CD14-positive monocyte (primary cell): ENCODE results near the gene PHLDB3. TPM values are rescaled to one million over a fixed set of nuclear protein-coding genes. Genes with fewer than 3 reads are reported as not detected.

ENCODE experiments used
- DNase-seq, 3 donors: peaks; one replicate each; pipeline ENCODE4 v3.0.0-alpha.2; 2011 to 2022
- H2AFZ ChIP-seq: 2 replicates; pipeline ENCODE4 v1.6.0; 2012; ENCODE audit warnings: mild to moderate bottlenecking, low read depth, low read length, inconsistent platforms; ENCODE audit not compliant: insufficient read depth, poor library complexity, severe bottlenecking
- H3K27ac ChIP-seq, 2 donors: 1 replicate in 1 of 2; 2 replicates in 1 of 2; pipeline ENCODE4 v1.5.1; 2012 to 2013; ENCODE audit warnings: low read length in 2 of 2, control low read depth in 1 of 2, inconsistent platforms in 1 of 2, low read depth in 1 of 2, mild to moderate bottlenecking in 1 of 2
- H3K27me3 ChIP-seq, 2 donors: one replicate each; pipeline versions ENCODE4 v1.6.0 to v1.6.1; 2011 to 2013; ENCODE audit warnings: low read length in 2 of 2; ENCODE audit not compliant: control insufficient read depth in 2 of 2, insufficient read depth in 2 of 2
- H3K36me3 ChIP-seq, 2 donors: replicated peaks in 1 of 2; 1 replicate in 1 of 2; 2 replicates in 1 of 2; pipeline versions ENCODE4 v1.5.1 to v1.6.1; 2012 to 2013; ENCODE audit warnings: low read length in 2 of 2, control low read depth in 1 of 2, inconsistent platforms in 1 of 2, mild to moderate bottlenecking in 1 of 2; ENCODE audit not compliant: insufficient read depth in 2 of 2, control insufficient read depth in 1 of 2
- H3K4me1 ChIP-seq, 2 donors: 1 replicate in 1 of 2; 2 replicates in 1 of 2; pipeline versions ENCODE4 v1.5.1 to v1.6.1; 2012 to 2013; ENCODE audit warnings: low read length in 2 of 2, control low read depth in 1 of 2, inconsistent platforms in 1 of 2, mild to moderate bottlenecking in 1 of 2, moderate library complexity in 1 of 2; ENCODE audit not compliant: insufficient read depth in 2 of 2, control insufficient read depth in 1 of 2
- H3K4me2 ChIP-seq: replicated peaks from 2 replicates; pipeline ENCODE3; 2012; ENCODE audit warnings: low read length, moderate library complexity, mild to moderate bottlenecking; ENCODE audit not compliant: poor library complexity, severe bottlenecking; ENCODE audit errors: extremely low read depth
- H3K4me3 ChIP-seq, 3 experiments: fragments of 200-600 bp in 1 of 3; sonication (generic) in 1 of 3; replicated peaks in 1 of 3; 1 replicate in 2 of 3; 2 replicates in 1 of 3; pipeline ENCODE4 v1.5.1; 2011 to 2013; ENCODE audit warnings: low read length in 3 of 3, mild to moderate bottlenecking in 3 of 3, control low read depth in 2 of 3, low read depth in 2 of 3, inconsistent platforms in 1 of 3, moderate library complexity in 1 of 3
- H3K79me2 ChIP-seq: 2 replicates; pipeline ENCODE4 v1.6.0; 2012; ENCODE audit warnings: mild to moderate bottlenecking, control low read depth, inconsistent platforms, low read length, moderate library complexity; ENCODE audit not compliant: insufficient read depth
- H3K9ac ChIP-seq: 2 replicates; pipeline ENCODE4 v1.6.0; 2017; ENCODE audit warnings: low read length, mild to moderate bottlenecking; ENCODE audit not compliant: insufficient read depth, poor library complexity, severe bottlenecking
- H3K9me3 ChIP-seq, 2 donors: replicated peaks in 1 of 2; 1 replicate in 1 of 2; 2 replicates in 1 of 2; pipeline versions ENCODE4 v1.5.1 to v1.6.1; 2012 to 2013; ENCODE audit warnings: low read length in 2 of 2, control low read depth in 1 of 2; ENCODE audit not compliant: control insufficient read depth in 1 of 2, insufficient read depth in 1 of 2
- H4K20me1 ChIP-seq: 2 replicates; pipeline ENCODE4 v1.6.0; 2012; ENCODE audit warnings: mild to moderate bottlenecking, low read length, control low read depth, moderate library complexity; ENCODE audit not compliant: insufficient read depth
- H3K27ac Mint-ChIP-seq, 7 donors: one replicate each; pipeline ENCODE4 v1.8.0; 2020; ENCODE audit warnings: mild to moderate bottlenecking in 7 of 7, mixed read lengths in 7 of 7, moderate library complexity in 6 of 7, inconsistent platforms in 2 of 7
- H3K27me3 Mint-ChIP-seq, 3 donors: one replicate each; pipeline ENCODE4 v1.8.0; 2021 to 2022; ENCODE audit warnings: low read depth in 3 of 3, mild to moderate bottlenecking in 3 of 3, mixed read lengths in 3 of 3, moderate library complexity in 3 of 3, inconsistent platforms in 1 of 3
- H3K36me3 Mint-ChIP-seq, 2 donors: one replicate each; pipeline ENCODE4 v1.8.0; 2020; ENCODE audit warnings: mixed read lengths in 2 of 2, inconsistent platforms in 1 of 2, mild to moderate bottlenecking in 1 of 2
- H3K4me1 Mint-ChIP-seq: one replicate; pipeline ENCODE4 v1.8.0; 2020; ENCODE audit warnings: mild to moderate bottlenecking, mixed read lengths
- H3K4me3 Mint-ChIP-seq, 2 donors: one replicate each; pipeline ENCODE4 v1.8.0; 2020; ENCODE audit warnings: mild to moderate bottlenecking in 2 of 2, mixed read lengths in 2 of 2, moderate library complexity in 1 of 2
- H3K9me3 Mint-ChIP-seq, 7 donors: one replicate each; pipeline ENCODE4 v1.8.0; 2020 to 2022; ENCODE audit warnings: mixed read lengths in 7 of 7, mild to moderate bottlenecking in 6 of 7, moderate library complexity in 6 of 7, inconsistent platforms in 2 of 7
- WGBS: methylation state at CpG from one replicate; pipeline ENCODE4 v1.1.5; 2013; ENCODE audit warnings: missing lambda C conversion rate; ENCODE audit not compliant: insufficient coverage; 5-methylcytosine and 5-hydroxymethylcytosine counted together
- intact Hi-C, 2 donors: fragments of 100-400 bp; cut with micrococcal nuclease; formaldehyde crosslinking; loops; one replicate each; pipeline versions ENCODE4 v1.15.0 to v1.15.1; 2023
- polyA plus RNA-seq, 3 donors: library from polyadenylated mRNA; depleted of rRNA in 1 of 3; unstranded in 2 of 3; stranded (reverse) in 1 of 3; fragments of 300-500 nt in 2 of 3; fragments of >200 nt in 1 of 3; fragmentation: Illumina TruSeq in 2 of 3; gene quantifications; 1 replicate in 2 of 3; 2 replicates in 1 of 3; pipeline ENCODE4 v1.2.3, GENCODE V29; 2012 to 2021
- TF ChIP-seq, protein P1 (sequence below): fragments of 200-600 bp; IDR thresholded peaks from one replicate; pipeline ENCODE4 v1.8.0; 2022; ENCODE audit warnings: antibody characterized with exemption, mild to moderate bottlenecking

Gene PHLDB3
- polyA plus RNA-seq, 3 donors, result 1.4 to 3.4 (median 1.7) TPM

DNA sequence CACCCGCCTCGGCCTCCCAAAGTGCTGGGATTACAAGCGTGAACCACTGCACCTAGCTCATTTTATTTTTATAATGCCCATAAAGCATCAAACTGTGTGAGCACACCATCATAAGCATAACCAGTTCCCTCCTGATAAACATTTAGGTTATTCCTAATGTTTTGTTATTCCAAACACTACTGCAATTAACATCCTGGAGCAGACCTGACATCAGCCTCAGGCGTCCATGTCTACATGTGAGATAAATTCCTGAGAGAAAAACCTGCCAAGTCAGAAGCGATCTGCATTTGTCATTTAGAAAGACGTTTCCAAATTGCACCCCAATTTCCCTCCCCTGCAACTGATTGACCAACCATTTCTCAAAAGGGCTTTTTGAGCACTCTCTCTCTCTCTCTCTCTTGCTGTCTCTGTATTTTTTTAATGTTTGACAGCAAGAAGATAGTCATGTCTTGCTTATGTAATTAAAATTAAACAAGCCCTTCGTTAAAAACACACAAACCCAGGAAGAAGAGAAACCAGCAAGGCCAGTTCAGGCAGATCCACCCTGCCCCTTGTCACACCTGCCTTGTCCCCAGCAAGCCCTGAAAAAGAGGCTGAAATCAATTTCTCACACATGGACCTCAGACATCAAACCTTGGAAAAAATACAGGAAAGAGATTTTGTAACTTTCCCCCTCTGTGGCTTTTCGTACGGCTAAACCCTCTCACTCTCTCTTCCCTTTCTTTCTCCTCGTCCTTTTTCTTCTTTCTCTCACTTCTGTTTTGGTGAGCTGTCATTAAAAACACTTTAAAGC is 49.0 kb downstream of the PHLDB3 start:
- TF ChIP-seq, protein P1, sequence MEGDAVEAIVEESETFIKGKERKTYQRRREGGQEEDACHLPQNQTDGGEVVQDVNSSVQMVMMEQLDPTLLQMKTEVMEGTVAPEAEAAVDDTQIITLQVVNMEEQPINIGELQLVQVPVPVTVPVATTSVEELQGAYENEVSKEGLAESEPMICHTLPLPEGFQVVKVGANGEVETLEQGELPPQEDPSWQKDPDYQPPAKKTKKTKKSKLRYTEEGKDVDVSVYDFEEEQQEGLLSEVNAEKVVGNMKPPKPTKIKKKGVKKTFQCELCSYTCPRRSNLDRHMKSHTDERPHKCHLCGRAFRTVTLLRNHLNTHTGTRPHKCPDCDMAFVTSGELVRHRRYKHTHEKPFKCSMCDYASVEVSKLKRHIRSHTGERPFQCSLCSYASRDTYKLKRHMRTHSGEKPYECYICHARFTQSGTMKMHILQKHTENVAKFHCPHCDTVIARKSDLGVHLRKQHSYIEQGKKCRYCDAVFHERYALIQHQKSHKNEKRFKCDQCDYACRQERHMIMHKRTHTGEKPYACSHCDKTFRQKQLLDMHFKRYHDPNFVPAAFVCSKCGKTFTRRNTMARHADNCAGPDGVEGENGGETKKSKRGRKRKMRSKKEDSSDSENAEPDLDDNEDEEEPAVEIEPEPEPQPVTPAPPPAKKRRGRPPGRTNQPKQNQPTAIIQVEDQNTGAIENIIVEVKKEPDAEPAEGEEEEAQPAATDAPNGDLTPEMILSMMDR, result no peak
- peak in 1 of 3 donors; percentile 26 for DNase-seq
- H3K4me1 ChIP-seq, result peaks cover 22 to 28% of the 10 kb centered on the region in 2 donors
- H4K20me1 ChIP-seq, result no peaks in the 10 kb centered on the region
- peaks cover 0 to 3% (median 2%) of the 10 kb centered on the region in 3 donors for H3K27me3 Mint-ChIP-seq
- 54% methylated on average over 2 of the region's 10 CpGs for WGBS
- peak overlapping the region; percentile 8 to 44 for H3K27ac ChIP-seq
- H3K4me1 Mint-ChIP-seq, result peaks cover 31% of the 10 kb centered on the region
- peak overlapping the region; percentile 55 for H2AFZ ChIP-seq
- H3K79me2 ChIP-seq, result no peaks in the 10 kb centered on the region
- H3K36me3 Mint-ChIP-seq, result peaks cover 2 to 7% of the 10 kb centered on the region in 2 donors
- intact Hi-C loops, result loop anchor here in 1 of 2 donors (10.0 kb wide), 1 partner anchor 349 kb away; the partner anchor contains the start of gene LYPD5
- H3K4me2 ChIP-seq, result peak overlapping the region; percentile 56
- H3K27me3 ChIP-seq, result no peaks in the 10 kb centered on the region
- H3K4me3 ChIP-seq, result peak overlapping the region in 1 of 3 experiments; percentile 53
- H3K36me3 ChIP-seq, result no peaks in the 10 kb centered on the region
- peak overlapping the region; percentile 56 to 89 (median 83) for H3K27ac Mint-ChIP-seq
- peaks cover 0 to 5% of the 10 kb centered on the region in 2 donors for H3K9me3 ChIP-seq
- H3K9ac ChIP-seq, result peak overlapping the region; percentile 45
- H3K9me3 Mint-ChIP-seq, result peaks cover 3 to 11% (median 8%) of the 10 kb centered on the region in 7 donors
- H3K4me3 Mint-ChIP-seq, result peak overlapping the region; percentile 66 to 75

DNA sequence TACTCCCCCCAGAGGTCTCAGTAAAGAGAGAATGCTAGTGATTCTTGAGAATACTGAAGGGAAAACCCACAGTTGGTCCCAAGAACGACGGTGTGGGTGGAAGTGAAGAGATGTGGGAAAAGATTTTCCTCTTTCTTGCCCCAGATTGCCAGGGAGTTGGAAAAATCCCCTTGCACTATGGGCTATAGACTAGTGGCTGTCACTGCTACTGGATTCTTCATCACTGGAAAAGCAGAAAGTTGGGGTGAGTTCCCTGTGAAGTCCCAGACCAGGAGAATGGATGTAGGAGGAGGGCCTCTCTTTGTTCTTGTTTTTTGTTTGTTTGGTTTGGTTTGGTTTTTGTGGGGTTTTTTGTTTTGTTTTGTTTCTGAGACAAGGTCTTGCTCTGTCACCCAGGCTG is 50.5 kb downstream of the PHLDB3 start:
- H3K27ac Mint-ChIP-seq, result peak overlapping the region in 1 of 7 donors; percentile 8
- Histone ChIP-seq H2AFZ (peak overlapping the region; percentile 41), H3K4me1 (peaks cover 25 to 32% of the 10 kb centered on the region in 2 donors), H3K9me3 (peaks cover 0 to 5% of the 10 kb centered on the region in 2 donors), H3K79me2 (no peaks in the 10 kb centered on the region), H4K20me1 (no peaks in the 10 kb centered on the region), H3K4me3 (no peak overlapping the region), H3K36me3 (no peaks in the 10 kb centered on the region), H3K27ac (no peak overlapping the region), H3K9ac (no peak overlapping the region), H3K4me2 (no peak overlapping the region), H3K27me3 (no peaks in the 10 kb centered on the region)
- H3K4me1 Mint-ChIP-seq, result peaks cover 34% of the 10 kb centered on the region
- H3K4me3 Mint-ChIP-seq, result no peak overlapping the region
- H3K9me3 Mint-ChIP-seq, result peaks cover 3 to 11% (median 8%) of the 10 kb centered on the region in 7 donors
- intact Hi-C loops, result loop anchor here in 1 of 2 donors (10.0 kb wide), 1 partner anchor 351 kb away; the partner anchor contains the start of gene LYPD5
- H3K36me3 Mint-ChIP-seq, result peaks cover 2 to 7% of the 10 kb centered on the region in 2 donors
- no peak for DNase-seq
- WGBS, result 80% methylated on average over 2 of the region's 2 CpGs
- peaks cover 0 to 3% (median 0%) of the 10 kb centered on the region in 3 donors for H3K27me3 Mint-ChIP-seq
- TF ChIP-seq, protein P1, result no peak
